H9 (cell line): Measurements from ENCODE around the gene AKIP1. TPM values are rescaled to one million over a fixed set of nuclear protein-coding genes. Genes with fewer than 3 reads are reported as not detected.

Source experiments
- DNase-seq: peaks from one replicate; pipeline ENCODE4 v3.0.0-alpha.2; 2017
- H2AFZ ChIP-seq: one replicate; pipeline ENCODE4 v1.6.1; 2013; ENCODE audit warnings: mild to moderate bottlenecking, low read length, control low read depth, moderate library complexity
- H2AK5ac ChIP-seq: 2 replicates; pipeline ENCODE4 v1.6.1; 2013; ENCODE audit warnings: low read length, control low read depth, mixed read lengths; ENCODE audit not compliant: insufficient read length
- H2BK120ac ChIP-seq: one replicate; pipeline ENCODE4 v1.6.1; 2013; ENCODE audit warnings: low read depth, mild to moderate bottlenecking, low read length, control low read depth, inconsistent platforms; ENCODE audit not compliant: poor library complexity, severe bottlenecking
- H2BK12ac ChIP-seq: 2 replicates; pipeline ENCODE4 v1.6.1; 2013; ENCODE audit warnings: low read length, control low read depth, mixed read lengths, low read depth; ENCODE audit not compliant: insufficient read length
- H2BK15ac ChIP-seq: 2 replicates; pipeline ENCODE4 v1.6.1; 2013; ENCODE audit warnings: low read depth, low read length, control low read depth
- H2BK20ac ChIP-seq: one replicate; pipeline ENCODE4 v1.6.1; 2013; ENCODE audit warnings: low read depth, mild to moderate bottlenecking, low read length, control low read depth, inconsistent platforms; ENCODE audit not compliant: poor library complexity, severe bottlenecking
- H2BK5ac ChIP-seq: 2 replicates; pipeline ENCODE4 v1.6.1; 2013; ENCODE audit warnings: low read length, control low read depth, mixed read lengths; ENCODE audit not compliant: insufficient read length
- H3K14ac ChIP-seq: 2 replicates; pipeline ENCODE4 v1.6.1; 2013; ENCODE audit warnings: low read length, control low read depth; ENCODE audit not compliant: insufficient read depth
- H3K18ac ChIP-seq: 2 replicates; pipeline ENCODE4 v1.6.1; 2013; ENCODE audit warnings: low read depth, mild to moderate bottlenecking, mixed read lengths, low read length, control low read depth; ENCODE audit not compliant: insufficient read length
- H3K23ac ChIP-seq: 2 replicates; pipeline ENCODE4 v1.6.1; 2013; ENCODE audit warnings: low read length, control low read depth, mixed read lengths, low read depth; ENCODE audit not compliant: insufficient read length
- H3K23me2 ChIP-seq: 2 replicates; pipeline ENCODE4 v1.6.1; 2013; ENCODE audit warnings: low read depth, mild to moderate bottlenecking, mixed read lengths, low read length, control low read depth; ENCODE audit not compliant: insufficient read length, poor library complexity, severe bottlenecking
- H3K27ac ChIP-seq: 2 replicates; pipeline ENCODE4 v1.5.1; 2013; ENCODE audit warnings: low read length, control low read depth, mixed read lengths, low read depth; ENCODE audit not compliant: insufficient read length
- H3K27me3 ChIP-seq: 2 replicates; pipeline ENCODE4 v1.6.1; 2013; ENCODE audit warnings: low read length, control low read depth, inconsistent platforms; ENCODE audit not compliant: insufficient read depth
- H3K4ac ChIP-seq: 2 replicates; pipeline ENCODE4 v1.6.1; 2013; ENCODE audit warnings: low read depth, mild to moderate bottlenecking, control low read depth, inconsistent platforms, low read length, moderate library complexity
- H3K4me1 ChIP-seq: 2 replicates; pipeline ENCODE4 v1.6.1; 2013; ENCODE audit warnings: low read length, control low read depth, inconsistent platforms; ENCODE audit not compliant: insufficient read depth
- H3K4me2 ChIP-seq: 2 replicates; pipeline ENCODE4 v1.6.1; 2013; ENCODE audit warnings: low read length, control low read depth, mixed read lengths; ENCODE audit not compliant: insufficient read length, insufficient read depth
- H3K56ac ChIP-seq: 2 replicates; pipeline ENCODE4 v1.6.1; 2013; ENCODE audit warnings: low read depth, mild to moderate bottlenecking, mixed read lengths, low read length, control low read depth; ENCODE audit not compliant: insufficient read length
- H3K79me1 ChIP-seq: 2 replicates; pipeline ENCODE4 v1.6.1; 2013; ENCODE audit warnings: low read depth, mild to moderate bottlenecking, moderate library complexity, low read length, control low read depth, inconsistent platforms; ENCODE audit not compliant: insufficient read depth, poor library complexity, severe bottlenecking
- H3K79me2 ChIP-seq: 2 replicates; pipeline ENCODE4 v1.6.1; 2013; ENCODE audit warnings: low read length, control low read depth, inconsistent platforms; ENCODE audit not compliant: insufficient read depth
- H3K9ac ChIP-seq: 2 replicates; pipeline ENCODE4 v1.6.1; 2013; ENCODE audit warnings: low read length, control low read depth, mixed read lengths; ENCODE audit not compliant: insufficient read length; ENCODE audit errors: extremely low read depth
- H3K9me3 ChIP-seq: one replicate; pipeline ENCODE4 v1.6.1; 2013; ENCODE audit warnings: low read depth, low read length, inconsistent platforms; ENCODE audit not compliant: control insufficient read depth
- H3T11ph ChIP-seq: one replicate; pipeline ENCODE4 v1.6.1; 2013; ENCODE audit warnings: mild to moderate bottlenecking, low read length, control low read depth, inconsistent platforms
- H4K20me1 ChIP-seq: one replicate; pipeline ENCODE4 v1.6.1; 2013; ENCODE audit not compliant: control insufficient read depth, insufficient read length, insufficient read depth
- H4K5ac ChIP-seq: 2 replicates; pipeline ENCODE4 v1.6.1; 2013; ENCODE audit warnings: low read depth, mild to moderate bottlenecking, mixed read lengths, low read length, control low read depth; ENCODE audit not compliant: insufficient read length
- H4K8ac ChIP-seq: replicated peaks from 2 replicates; pipeline ENCODE4 v1.6.1; 2013; ENCODE audit warnings: low read length, control low read depth, mixed read lengths, low read depth; ENCODE audit not compliant: insufficient read length
- H4K91ac ChIP-seq: 2 replicates; pipeline ENCODE4 v1.6.1; 2013; ENCODE audit warnings: low read depth, mild to moderate bottlenecking, moderate library complexity, mixed read lengths, low read length, control low read depth; ENCODE audit not compliant: insufficient read length
- H3K27ac Mint-ChIP-seq, 3 experiments: 2 replicates in 2 of 3; 3 replicates in 1 of 3; pipeline ENCODE4 v1.8.0; 2020 to 2021; ENCODE audit warnings: mixed read lengths in 3 of 3, mild to moderate bottlenecking in 1 of 3, moderate library complexity in 1 of 3
- H3K27me3 Mint-ChIP-seq: 2 replicates; pipeline ENCODE4 v1.8.0; 2021; ENCODE audit warnings: low read depth, mild to moderate bottlenecking, moderate library complexity, mixed read lengths
- H3K36me3 Mint-ChIP-seq, 3 experiments: 2 replicates in 2 of 3; 3 replicates in 1 of 3; pipeline ENCODE4 v1.8.0; 2020 to 2021; ENCODE audit warnings: low read depth in 3 of 3, mixed read lengths in 3 of 3; ENCODE audit not compliant: insufficient read depth in 1 of 3
- H3K4me1 Mint-ChIP-seq, 2 experiments: 2 replicates each; pipeline ENCODE4 v1.8.0; 2020; ENCODE audit warnings: mixed read lengths in 2 of 2
- H3K4me3 Mint-ChIP-seq, 2 experiments: 2 replicates in 1 of 2; 3 replicates in 1 of 2; pipeline ENCODE4 v1.8.0; 2020 to 2021; ENCODE audit warnings: mild to moderate bottlenecking in 2 of 2, mixed read lengths in 2 of 2, moderate library complexity in 1 of 2
- H3K9me3 Mint-ChIP-seq, 2 experiments: 2 replicates in 1 of 2; 3 replicates in 1 of 2; pipeline ENCODE4 v1.8.0; 2020; ENCODE audit warnings: mild to moderate bottlenecking in 2 of 2, mixed read lengths in 2 of 2, moderate library complexity in 1 of 2
- CTCF ChIP-seq: fragments of 200-600 bp; sonication (generic); conservative IDR thresholded peaks from 3 replicates; pipeline ENCODE4 v1.8.0; 2021; ENCODE audit warnings: antibody characterized with exemption, mild to moderate bottlenecking
- total RNA-seq: library from RNA; stranded (reverse); gene quantifications from 2 replicates; pipeline ENCODE4 v1.2.1, GENCODE V29; 2021

The AKIP1 gene
- total RNA-seq, 1 experiment from 2014 or later, result 21.0 TPM

GRCh38 chr11:8899119-8899753 is 11.8 kb upstream of the AKIP1 start:
- no peak overlapping the region for H3K4me2 ChIP-seq
- no peaks in the 10 kb centered on the region for H3K4me1 ChIP-seq
- H3K23me2 ChIP-seq, result no peaks in the 10 kb centered on the region
- no peak overlapping the region for H3K9ac ChIP-seq
- H3K27ac Mint-ChIP-seq, result no peak overlapping the region
- H2BK20ac ChIP-seq, result no peak overlapping the region
- H3K4me1 Mint-ChIP-seq, result no peaks in the 10 kb centered on the region
- no peak for DNase-seq
- H3K4me3 Mint-ChIP-seq, result no peak overlapping the region
- H3K14ac ChIP-seq, result no peak overlapping the region
- H4K91ac ChIP-seq, result no peak overlapping the region
- no peaks in the 10 kb centered on the region for H3K79me2 ChIP-seq
- H4K8ac ChIP-seq, result no peak overlapping the region
- no peaks in the 10 kb centered on the region for H4K20me1 ChIP-seq
- no peak overlapping the region for H4K5ac ChIP-seq
- H3K18ac ChIP-seq, result no peak overlapping the region
- no peak for TF ChIP-seq CTCF
- H3K9me3 ChIP-seq, result no peaks in the 10 kb centered on the region
- no peak overlapping the region for H3K4ac ChIP-seq
- H2BK120ac ChIP-seq, result no peak overlapping the region
- no peaks in the 10 kb centered on the region for H3K27me3 Mint-ChIP-seq
- no peak overlapping the region for H3T11ph ChIP-seq
- no peak overlapping the region for H3K27ac ChIP-seq
- peaks cover 16 to 18% of the 10 kb centered on the region in 2 experiments for H3K9me3 Mint-ChIP-seq
- no peak overlapping the region for H3K56ac ChIP-seq
- no peak overlapping the region for H2BK5ac ChIP-seq
- no peaks in the 10 kb centered on the region for H3K79me1 ChIP-seq
- H3K23ac ChIP-seq, result no peak overlapping the region
- H2BK12ac ChIP-seq, result no peak overlapping the region
- no peak overlapping the region for H2AK5ac ChIP-seq
- peaks cover 5 to 10% (median 5%) of the 10 kb centered on the region in 3 experiments; a peak in 4 of 7 replicates for H3K36me3 Mint-ChIP-seq
- no peak overlapping the region for H2BK15ac ChIP-seq
- H2AFZ ChIP-seq, result no peak overlapping the region
- H3K27me3 ChIP-seq, result no peaks in the 10 kb centered on the region
